GM19238 (cell line): ENCODE measurements around the gene PIGN.
"Not testable (repeated sequence)": the region's sequence is repeated elsewhere in the genome, so short reads cannot be mapped to it uniquely, and the experiment has no call there.

Source experiments
- DNase-seq: peaks from one replicate; pipeline ENCODE4 v3.0.0; 2011; ENCODE audit warnings: low spot score; ENCODE audit not compliant: insufficient read length

The PIGN gene

GRCh38 chr18:62066102-62066818 is 120.6 kb downstream of the PIGN start:
- DNase-seq, result no peak

GRCh38 chr18:62064361-62064760 is 122.5 kb downstream of the PIGN start:
- no peak for DNase-seq

GRCh38 chr18:62061821-62062478 is 124.9 kb downstream of the PIGN start:
- no peak for DNase-seq

GRCh38 chr18:62060820-62061219 is 126.0 kb downstream of the PIGN start:
- no peak for DNase-seq

GRCh38 chr18:62054929-62055498 is 131.8 kb downstream of the PIGN start:
- DNase-seq, result no peak

- no peak for DNase-seq
These were observed 138.6 kb downstream of the PIGN start for GRCh38 chr18:62048279-62048678.

- DNase-seq, result no peak
These were observed 141.5 kb downstream of the PIGN start for GRCh38 chr18:62045316-62045715.

GRCh38 chr18:62044490-62045000 is 142.3 kb downstream of the PIGN start:
- DNase-seq, result no peak

GRCh38 chr18:62037989-62038778 is 148.7 kb downstream of the PIGN start:
- DNase-seq, result no peak

GRCh38 chr18:62037012-62037742 is 149.7 kb downstream of the PIGN start:
- DNase-seq, result no peak

GRCh38 chr18:62034286-62034685 is 152.6 kb downstream of the PIGN start:
- not testable (repeated sequence) for DNase-seq

GRCh38 chr18:62033756-62034155 is 153.1 kb downstream of the PIGN start:
- no peak for DNase-seq

- DNase-seq, result no peak
These were observed 153.6 kb downstream of the PIGN start for GRCh38 chr18:62033207-62033606.

- no peak for DNase-seq
These were observed 156.5 kb downstream of the PIGN start for GRCh38 chr18:62030091-62030985.

- DNase-seq, result no peak
These were observed 158.1 kb downstream of the PIGN start for GRCh38 chr18:62028715-62029114.

GRCh38 chr18:62027914-62028520 is 158.8 kb downstream of the PIGN start:
- no peak for DNase-seq

- no peak for DNase-seq
These were observed 160.3 kb downstream of the PIGN start for GRCh38 chr18:62026586-62026985.

GRCh38 chr18:62024983-62025382 is 161.9 kb downstream of the PIGN start:
- DNase-seq, result no peak

GRCh38 chr18:62023536-62023935 is 163.3 kb downstream of the PIGN start:
- DNase-seq, result no peak

GRCh38 chr18:62018759-62019041 is 168.2 kb downstream of the PIGN start:
- no peak for DNase-seq
